Keratinocyte (primary cell): ENCODE results near the gene CIZ1. TPM values are rescaled to one million over a fixed set of nuclear protein-coding genes. Genes with fewer than 3 reads are reported as not detected.

Experiments used
- DNase-seq: peaks from one replicate; pipeline ENCODE4 v3.0.0-alpha.2; 2011; ENCODE audit warnings: low read depth, missing footprints, low spot score
- FAIRE-seq: peaks from 2 replicates; lab custom pipeline; 2011; peaks lifted over from hg19 to GRCh38; lab: Jason Lieb, UNC
- H2AFZ ChIP-seq: 2 replicates; pipeline ENCODE4 v1.6.0; 2012; ENCODE audit warnings: low read length, control low read depth, inconsistent platforms; ENCODE audit not compliant: control insufficient read depth
- H3K27ac ChIP-seq: 2 replicates; pipeline ENCODE4 v1.5.1; 2011; ENCODE audit warnings: low read length; ENCODE audit not compliant: control insufficient read depth, insufficient read depth
- H3K27me3 ChIP-seq: 3 replicates; pipeline ENCODE4 v1.6.0; 2011; ENCODE audit warnings: low read length; ENCODE audit not compliant: control insufficient read depth, insufficient read depth; ENCODE audit errors: extremely low read depth
- H3K36me3 ChIP-seq, 2 experiments: 2 replicates in 1 of 2; 3 replicates in 1 of 2; pipeline ENCODE4 v1.5.1; 2011; ENCODE audit warnings: low read length in 2 of 2, mild to moderate bottlenecking in 1 of 2; ENCODE audit not compliant: control insufficient read depth in 2 of 2, insufficient read depth in 2 of 2; ENCODE audit errors: extremely low read depth in 1 of 2
- H3K4me1 ChIP-seq: 3 replicates; pipeline ENCODE4 v1.5.1; 2011; ENCODE audit warnings: low read length; ENCODE audit not compliant: control insufficient read depth, insufficient read depth; ENCODE audit errors: extremely low read depth
- H3K4me2 ChIP-seq: 3 replicates; pipeline ENCODE4 v1.6.0; 2011; ENCODE audit warnings: low read depth, low read length; ENCODE audit not compliant: control insufficient read depth, insufficient read depth; ENCODE audit errors: extremely low read depth
- H3K4me3 ChIP-seq, 3 experiments: fragments of 200-600 bp in 1 of 3; sonication (generic) in 1 of 3; 2 replicates in 2 of 3; 3 replicates in 1 of 3; pipeline ENCODE4 v1.5.1; 2011 to 2016; ENCODE audit warnings: low read length in 3 of 3, mild to moderate bottlenecking in 3 of 3, control low read depth in 2 of 3, inconsistent platforms in 1 of 3, low read depth in 1 of 3, mixed read lengths in 1 of 3, mixed run types in 1 of 3, moderate library complexity in 1 of 3; ENCODE audit not compliant: control insufficient read depth in 2 of 3, insufficient read depth in 2 of 3; ENCODE audit errors: extremely low read depth in 1 of 3
- H3K79me2 ChIP-seq: 2 replicates; pipeline ENCODE4 v1.6.0; 2012; ENCODE audit warnings: low read length; ENCODE audit not compliant: control insufficient read depth, insufficient read depth
- H3K9ac ChIP-seq: 3 replicates; pipeline ENCODE4 v1.6.0; 2011; ENCODE audit warnings: low read length; ENCODE audit not compliant: control insufficient read depth, insufficient read depth; ENCODE audit errors: extremely low read depth
- H3K9me1 ChIP-seq: 3 replicates; pipeline ENCODE4 v1.6.0; 2011; ENCODE audit warnings: low read length; ENCODE audit not compliant: control insufficient read depth, insufficient read depth; ENCODE audit errors: extremely low read depth
- H3K9me3 ChIP-seq: 2 replicates; pipeline ENCODE4 v1.5.1; 2012; ENCODE audit warnings: low read depth, low read length; ENCODE audit not compliant: control insufficient read depth
- H4K20me1 ChIP-seq: 3 replicates; pipeline ENCODE4 v1.6.0; 2011; ENCODE audit warnings: low read length; ENCODE audit not compliant: control insufficient read depth, insufficient read depth; ENCODE audit errors: extremely low read depth
- CTCF ChIP-seq, 3 experiments: IDR thresholded peaks in 1 of 3; conservative IDR thresholded peaks in 1 of 3; optimal IDR thresholded peaks in 1 of 3; 2 replicates in 2 of 3; 3 replicates in 1 of 3; pipeline versions ENCODE3 to v1.5.1; 2011; ENCODE audit warnings: low read length in 3 of 3, mild to moderate bottlenecking in 3 of 3, moderate library complexity in 2 of 3, control low read depth in 1 of 3, inconsistent platforms in 1 of 3; ENCODE audit not compliant: insufficient read depth in 2 of 3; ENCODE audit errors: extremely low read depth in 1 of 3
- EZH2 ChIP-seq: IDR thresholded peaks from one replicate; pipeline ENCODE4 v1.6.1; 2012; ENCODE audit warnings: inconsistent platforms, mild to moderate bottlenecking, low read length, moderate library complexity
- dilution Hi-C: fragments of 300-500 bp; cut with MboI; formaldehyde crosslinking; loops from one replicate; pipeline ENCODE4 v1.7.0; 2020; ENCODE audit warnings: low sequenced_read_pairs; ENCODE audit not compliant: extremely low pct_ligation_motif_present
- polyA plus RNA-seq, 5 experiments: library from polyadenylated mRNA; depleted of rRNA in 3 of 5; stranded (reverse) in 3 of 5; stranded (forward) in 1 of 5; unstranded in 1 of 5; fragments of >200 nt; gene quantifications; 1 replicate in 1 of 5; 2 replicates in 3 of 5; 3 replicates in 1 of 5; pipeline versions ENCODE4 v1.2.1 to v1.2.3, GENCODE V29; 2011 to 2012; ENCODE audit warnings: missing spikeins in 2 of 5, low read depth in 1 of 5, low replicate concordance in 1 of 5

CIZ1 gene
- polyA plus RNA-seq, 1 donor (not counting 4 experiments of a cell fraction or from before 2014, with no cell fraction given) = 23.5 TPM

GRCh38 chr9:128120061-128120740 is 71.2 kb downstream of the CIZ1 start:
- Histone ChIP-seq H3K4me1 (peaks cover 6% of the 10 kb centered on the region), H3K36me3 (peaks cover 16 to 31% of the 10 kb centered on the region in 2 experiments), H3K27ac (no peak overlapping the region), H3K4me3 (no peak overlapping the region), H3K9ac (no peak overlapping the region), H3K79me2 (peaks cover 6% of the 10 kb centered on the region), H3K4me2 (no peak overlapping the region), H3K27me3 (no peaks in the 10 kb centered on the region), H3K9me3 (no peaks in the 10 kb centered on the region), H2AFZ (no peak overlapping the region), H4K20me1 (no peaks in the 10 kb centered on the region), H3K9me1 (no peaks in the 10 kb centered on the region)
- DNase-seq (no peak), FAIRE-seq (no peak)
- dilution Hi-C loops = no loop called here
- TF ChIP-seq CTCF (optimal IDR thresholded peaks at IDR 0.05 in 1 of 3, IDR thresholded peaks at IDR 0.05 in 1 of 3, conservative IDR thresholded peaks at IDR 0.05 in 1 of 3; ENCODE audit: extremely low read depth in 1 of 3, insufficient read depth in 2 of 3, low read length in 3 of 3) = no peak
- no peak for TF ChIP-seq EZH2

DNA sequence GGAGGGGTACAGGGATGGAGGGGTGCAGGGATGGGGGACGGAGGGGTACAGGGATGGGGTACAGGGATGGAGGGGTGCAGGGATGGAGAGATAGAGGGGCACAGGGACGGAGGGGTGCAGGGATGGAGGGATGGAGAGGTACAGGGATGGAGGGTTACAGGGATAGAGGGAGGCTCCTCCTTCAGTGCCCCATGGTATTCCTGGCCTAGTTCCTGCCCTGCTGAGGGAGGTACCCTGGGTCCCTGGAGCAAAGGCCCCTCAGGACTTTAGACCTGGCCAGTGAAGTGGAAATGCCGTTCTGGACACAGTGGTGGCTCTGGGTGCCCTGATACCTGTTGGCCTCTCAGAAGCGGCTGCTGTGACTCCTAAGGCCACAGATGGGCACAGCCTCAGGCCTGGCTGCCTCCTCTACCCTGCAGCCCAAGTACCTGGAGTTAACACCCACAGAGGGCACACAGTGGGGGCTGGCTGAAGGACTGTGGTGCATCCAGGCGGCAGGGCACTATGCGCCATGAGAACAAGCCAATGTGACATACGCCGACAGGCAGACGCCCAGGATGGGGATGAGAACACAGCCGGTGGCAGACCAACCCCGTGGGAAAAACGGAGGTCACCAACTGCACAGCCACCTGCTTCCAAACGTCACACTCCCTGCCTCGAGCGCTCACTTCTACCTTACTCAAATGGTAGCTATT is 72.3 kb downstream of the CIZ1 start:
- dilution Hi-C loops = no loop called here
- DNase-seq = no peak
- TF ChIP-seq EZH2 (no peak), CTCF (optimal IDR thresholded peaks at IDR 0.05 in 1 of 3, IDR thresholded peaks at IDR 0.05 in 1 of 3, conservative IDR thresholded peaks at IDR 0.05 in 1 of 3; ENCODE audit: extremely low read depth in 1 of 3, insufficient read depth in 2 of 3, low read length in 3 of 3) (no peak)

More for the DNA sequence above, 72.3 kb downstream of the CIZ1 start:
- no peaks in the 10 kb centered on the region for H3K9me1 ChIP-seq
- H3K79me2 ChIP-seq = no peaks in the 10 kb centered on the region
- H2AFZ ChIP-seq = no peak overlapping the region
- peaks cover 6% of the 10 kb centered on the region for H3K4me1 ChIP-seq
- peaks cover 11 to 24% of the 10 kb centered on the region in 2 experiments for H3K36me3 ChIP-seq
- no peaks in the 10 kb centered on the region for H3K9me3 ChIP-seq
- H3K27me3 ChIP-seq = no peaks in the 10 kb centered on the region
- H3K4me2 ChIP-seq = no peak overlapping the region
- FAIRE-seq = no peak
- no peak overlapping the region for H3K4me3 ChIP-seq
- H4K20me1 ChIP-seq = no peaks in the 10 kb centered on the region
- H3K9ac ChIP-seq = no peak overlapping the region
- no peak overlapping the region for H3K27ac ChIP-seq
